Panc1 (cell line): ENCODE measurements around the gene CCDC89. TPM values are rescaled to one million over a fixed set of nuclear protein-coding genes. Genes with fewer than 3 reads are reported as not detected.

Source experiments
- ATAC-seq: fragments of 200-7000 bp; cut with Tn5 transposase; 2 replicates; pipeline ENCODE4 v1.9.1; 2020; ENCODE audit warnings: mild to moderate bottlenecking, moderate library complexity
- BruUV-seq: library from RNA; stranded (reverse); fragments of 400-500 nt; replicated peaks from 2 replicates; lab custom pipeline; 2021; lab: Mats Ljungman, UMichigan
- CTCF ChIA-PET: fragments of 300-600 bp; sonication (Branson Sonifier 250); formaldehyde crosslinking; loops from one replicate; lab custom pipeline; 2022; ENCODE audit warnings: antibody characterized with exemption; lab: Charles Lee
- POLR2A ChIA-PET: fragments of 300-600 bp; sonication (Branson Sonifier 250); formaldehyde crosslinking; loops from one replicate; lab custom pipeline; 2022; ENCODE audit warnings: antibody characterized with exemption; lab: Charles Lee
- DNase-seq: peaks from one replicate; pipeline ENCODE4 v3.0.0-alpha.2; 2010; ENCODE audit warnings: low read depth, low spot score
- H3K27ac ChIP-seq: 2 replicates; pipeline ENCODE4 v1.5.1; 2011; ENCODE audit warnings: mild to moderate bottlenecking, low read length, inconsistent platforms
- H3K27me3 ChIP-seq: fragments of 200-500 bp; sonication (Bioruptor generic); 2 replicates; pipeline ENCODE4 v1.6.0; 2014; ENCODE audit warnings: low read length, inconsistent platforms; ENCODE audit not compliant: control insufficient read depth, insufficient read depth
- H3K36me3 ChIP-seq: fragments of 200-500 bp; sonication (Bioruptor generic); 2 replicates; pipeline ENCODE4 v1.5.1; 2014; ENCODE audit warnings: inconsistent platforms, mild to moderate bottlenecking, low read length, moderate library complexity; ENCODE audit not compliant: control insufficient read depth, insufficient read depth
- H3K4me1 ChIP-seq: 2 replicates; pipeline ENCODE4 v1.5.1; 2011; ENCODE audit warnings: inconsistent platforms, mild to moderate bottlenecking, low read length, moderate library complexity; ENCODE audit not compliant: control insufficient read depth, insufficient read depth
- H3K4me3 ChIP-seq, 2 experiments: 2 replicates each; pipeline ENCODE4 v1.5.1; 2011 to 2012; ENCODE audit warnings: low read depth in 2 of 2, low read length in 2 of 2, mild to moderate bottlenecking in 2 of 2, inconsistent platforms in 1 of 2, moderate library complexity in 1 of 2
- H3K9me3 ChIP-seq: fragments of 200-500 bp; sonication (Bioruptor generic); 2 replicates; pipeline ENCODE4 v1.5.1; 2014; ENCODE audit warnings: low read depth, mild to moderate bottlenecking, inconsistent platforms, low read length, moderate library complexity; ENCODE audit not compliant: control insufficient read depth, insufficient read depth
- POLR2AphosphoS5 ChIP-seq: IDR thresholded peaks from 2 replicates; pipeline ENCODE4 v1.6.1; 2012; ENCODE audit warnings: mild to moderate bottlenecking, low read depth, low read length, moderate library complexity
- SIN3A ChIP-seq: IDR thresholded peaks from 2 replicates; pipeline ENCODE4 v1.6.1; 2012; ENCODE audit warnings: low read depth, mild to moderate bottlenecking, low read length, moderate library complexity, borderline replicate concordance; ENCODE audit not compliant: insufficient read depth
- TCF7L2 ChIP-seq: IDR thresholded peaks from 2 replicates; pipeline ENCODE4 v1.6.1; 2011; ENCODE audit warnings: mild to moderate bottlenecking, low read depth, low read length, inconsistent platforms
- in situ Hi-C: cut with HindIII; loops from 2 replicates; pipeline ENCODE4 v1.10.0; 2016; ENCODE audit warnings: low sequenced_read_pairs, low pct_unique_long_range_greater_than_20kb
- intact Hi-C: fragments of 100-400 bp; cut with micrococcal nuclease; formaldehyde crosslinking; loops from one replicate; pipeline ENCODE4 v1.10.0; 2022; ENCODE audit not compliant: unreplicated experiment
- total RNA-seq: library from RNA; stranded (reverse); gene quantifications from one replicate; pipeline ENCODE4 v1.2.1, GENCODE V29; 2021; ENCODE audit not compliant: unreplicated experiment
- TF ChIP-seq, protein P1 (sequence below): fragments of 450-650 bp; IDR thresholded peaks from 2 replicates; pipeline ENCODE4 v1.5.1; 2017; ENCODE audit warnings: mild to moderate bottlenecking
- TF ChIP-seq, protein P2 (sequence below), 2 experiments: IDR thresholded peaks; 2 replicates each; pipeline ENCODE4 v1.6.1; 2011 to 2012; ENCODE audit warnings: low read depth in 2 of 2, control low read depth in 1 of 2, low read length in 1 of 2, mild to moderate bottlenecking in 1 of 2, moderate library complexity in 1 of 2; ENCODE audit not compliant: insufficient read depth in 1 of 2

Gene CCDC89
- total RNA-seq, 1 experiment from 2014 or later = 1.7 TPM

DNA sequence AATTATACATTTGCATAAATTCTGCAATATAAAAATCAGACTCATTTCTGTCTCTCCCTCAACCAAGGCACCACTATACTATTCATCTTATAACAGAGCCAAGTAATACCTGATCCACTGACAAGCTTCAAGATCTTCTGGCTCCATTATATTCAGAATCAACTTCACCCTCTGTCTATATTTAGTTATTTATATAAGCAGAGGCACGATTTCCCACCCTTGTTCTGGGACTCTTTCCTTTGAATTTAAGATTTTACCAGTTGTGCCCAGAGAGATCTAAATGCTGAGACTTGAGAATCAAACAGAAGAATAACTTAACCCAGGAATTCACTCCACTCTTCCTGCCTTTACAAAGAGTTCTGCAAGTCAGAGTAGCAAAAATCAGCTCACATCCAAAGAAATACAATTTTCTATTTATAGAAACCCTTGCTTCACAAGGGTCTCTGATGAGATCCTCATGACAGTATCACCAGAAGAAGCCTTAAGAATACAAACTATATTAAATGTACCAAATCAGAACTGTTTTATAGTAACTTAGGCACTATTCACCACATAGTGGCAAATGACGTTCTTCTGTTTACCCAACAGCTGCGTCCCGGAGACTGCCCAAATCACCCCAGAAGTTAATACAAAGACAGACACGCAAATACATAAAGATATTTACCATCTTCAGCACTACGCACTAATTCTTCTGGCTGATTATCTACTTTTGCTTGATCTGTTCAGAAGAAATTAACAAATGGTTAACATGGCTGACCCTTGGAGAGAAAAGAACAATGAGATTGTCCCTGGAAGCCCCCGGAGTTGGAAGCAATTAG, 32.3 kb upstream of the CCDC89 start:
- POLR2A ChIA-PET = interaction anchor here (0.6 to 0.8 kb wide), 4 partner anchors 10 to 527 kb away, joined by 3 to 4 read pairs (median 3); no protein-coding TSS in a partner anchor
- CTCF ChIA-PET = no interaction called here
- Histone ChIP-seq H3K4me3 (peak overlapping the region; percentile 41 to 56), H3K9me3 (no peaks in the 10 kb centered on the region), H3K4me1 (peaks cover 56% of the 10 kb centered on the region), H3K27me3 (no peaks in the 10 kb centered on the region), H3K27ac (peak overlapping the region; percentile 98), H3K36me3 (0 out of 2 replicates have a peak, but pooled peaks cover 2% of the 10 kb centered on the region)
- no peak for DNase-seq
- BruUV-seq = no TSS peak
- ATAC-seq = peak; percentile 11
- intact Hi-C loops (loop anchor here (5.0 kb wide), 1 partner anchor 109 kb away; no protein-coding TSS in a partner anchor), in situ Hi-C loops (no loop called here)
- TF ChIP-seq POLR2AphosphoS5 = no peak
- no peak for TF ChIP-seq SIN3A
- TF ChIP-seq, protein P1, sequence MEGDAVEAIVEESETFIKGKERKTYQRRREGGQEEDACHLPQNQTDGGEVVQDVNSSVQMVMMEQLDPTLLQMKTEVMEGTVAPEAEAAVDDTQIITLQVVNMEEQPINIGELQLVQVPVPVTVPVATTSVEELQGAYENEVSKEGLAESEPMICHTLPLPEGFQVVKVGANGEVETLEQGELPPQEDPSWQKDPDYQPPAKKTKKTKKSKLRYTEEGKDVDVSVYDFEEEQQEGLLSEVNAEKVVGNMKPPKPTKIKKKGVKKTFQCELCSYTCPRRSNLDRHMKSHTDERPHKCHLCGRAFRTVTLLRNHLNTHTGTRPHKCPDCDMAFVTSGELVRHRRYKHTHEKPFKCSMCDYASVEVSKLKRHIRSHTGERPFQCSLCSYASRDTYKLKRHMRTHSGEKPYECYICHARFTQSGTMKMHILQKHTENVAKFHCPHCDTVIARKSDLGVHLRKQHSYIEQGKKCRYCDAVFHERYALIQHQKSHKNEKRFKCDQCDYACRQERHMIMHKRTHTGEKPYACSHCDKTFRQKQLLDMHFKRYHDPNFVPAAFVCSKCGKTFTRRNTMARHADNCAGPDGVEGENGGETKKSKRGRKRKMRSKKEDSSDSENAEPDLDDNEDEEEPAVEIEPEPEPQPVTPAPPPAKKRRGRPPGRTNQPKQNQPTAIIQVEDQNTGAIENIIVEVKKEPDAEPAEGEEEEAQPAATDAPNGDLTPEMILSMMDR = no peak
- TF ChIP-seq, protein P2, sequence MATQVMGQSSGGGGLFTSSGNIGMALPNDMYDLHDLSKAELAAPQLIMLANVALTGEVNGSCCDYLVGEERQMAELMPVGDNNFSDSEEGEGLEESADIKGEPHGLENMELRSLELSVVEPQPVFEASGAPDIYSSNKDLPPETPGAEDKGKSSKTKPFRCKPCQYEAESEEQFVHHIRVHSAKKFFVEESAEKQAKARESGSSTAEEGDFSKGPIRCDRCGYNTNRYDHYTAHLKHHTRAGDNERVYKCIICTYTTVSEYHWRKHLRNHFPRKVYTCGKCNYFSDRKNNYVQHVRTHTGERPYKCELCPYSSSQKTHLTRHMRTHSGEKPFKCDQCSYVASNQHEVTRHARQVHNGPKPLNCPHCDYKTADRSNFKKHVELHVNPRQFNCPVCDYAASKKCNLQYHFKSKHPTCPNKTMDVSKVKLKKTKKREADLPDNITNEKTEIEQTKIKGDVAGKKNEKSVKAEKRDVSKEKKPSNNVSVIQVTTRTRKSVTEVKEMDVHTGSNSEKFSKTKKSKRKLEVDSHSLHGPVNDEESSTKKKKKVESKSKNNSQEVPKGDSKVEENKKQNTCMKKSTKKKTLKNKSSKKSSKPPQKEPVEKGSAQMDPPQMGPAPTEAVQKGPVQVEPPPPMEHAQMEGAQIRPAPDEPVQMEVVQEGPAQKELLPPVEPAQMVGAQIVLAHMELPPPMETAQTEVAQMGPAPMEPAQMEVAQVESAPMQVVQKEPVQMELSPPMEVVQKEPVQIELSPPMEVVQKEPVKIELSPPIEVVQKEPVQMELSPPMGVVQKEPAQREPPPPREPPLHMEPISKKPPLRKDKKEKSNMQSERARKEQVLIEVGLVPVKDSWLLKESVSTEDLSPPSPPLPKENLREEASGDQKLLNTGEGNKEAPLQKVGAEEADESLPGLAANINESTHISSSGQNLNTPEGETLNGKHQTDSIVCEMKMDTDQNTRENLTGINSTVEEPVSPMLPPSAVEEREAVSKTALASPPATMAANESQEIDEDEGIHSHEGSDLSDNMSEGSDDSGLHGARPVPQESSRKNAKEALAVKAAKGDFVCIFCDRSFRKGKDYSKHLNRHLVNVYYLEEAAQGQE (IDR thresholded peaks at IDR 0.05; ENCODE audit: insufficient read depth in 1 of 2, low read depth in 2 of 2, low read length in 1 of 2) = no peak
- no peak for TF ChIP-seq TCF7L2

DNA sequence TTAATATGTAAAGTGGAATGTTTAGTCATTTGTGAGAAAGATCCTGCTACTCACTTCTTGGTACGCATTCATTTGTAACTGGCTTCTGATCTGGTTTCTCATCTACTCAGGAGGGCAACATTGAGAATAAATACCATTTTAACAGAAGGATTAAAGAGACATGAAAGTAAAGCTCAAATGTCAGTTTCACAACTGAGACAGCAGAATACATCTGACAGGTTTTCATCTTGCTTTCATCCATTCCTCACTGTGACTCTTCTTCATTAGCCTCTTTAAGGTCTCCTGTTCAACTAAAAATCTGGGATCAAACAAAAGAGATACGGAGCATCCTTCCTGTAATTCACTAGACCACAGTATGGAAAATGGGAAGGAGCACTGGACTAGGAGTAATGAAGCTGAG, 31.4 kb upstream of the CCDC89 start:
- no TSS peak for BruUV-seq
- Histone ChIP-seq H3K4me3 (peak overlapping the region; percentile 41 to 56), H3K4me1 (peaks cover 56% of the 10 kb centered on the region), H3K27ac (peak overlapping the region; percentile 98), H3K36me3 (0 out of 2 replicates have a peak, but pooled peaks cover 2% of the 10 kb centered on the region), H3K9me3 (no peaks in the 10 kb centered on the region), H3K27me3 (no peaks in the 10 kb centered on the region)
- CTCF ChIA-PET = no interaction called here
- intact Hi-C loops = loop anchor here (5.0 kb wide), 1 partner anchor 110 kb away; no protein-coding TSS in a partner anchor
- in situ Hi-C loops = no loop called here
- POLR2A ChIA-PET = interaction anchor here (0.7 to 0.8 kb wide), 2 partner anchors 53 to 110 kb away, joined by 4 to 6 read pairs; no protein-coding TSS in a partner anchor
- DNase-seq = no peak
- TF ChIP-seq, protein P1 = no peak
- TF ChIP-seq SIN3A (no peak), TCF7L2 (no peak), POLR2AphosphoS5 (no peak)
- TF ChIP-seq, protein P2 (IDR thresholded peaks at IDR 0.05; ENCODE audit: insufficient read depth in 1 of 2, low read depth in 2 of 2, low read length in 1 of 2) = no peak
- no peak for ATAC-seq
